SK-N-MC (cell line): ENCODE measurements around the gene ACE2.

Experiments used
- DNase-seq: peaks from one replicate; pipeline ENCODE4 v3.0.0-alpha.2; 2011; ENCODE audit warnings: low read depth, low spot score
- H3K27ac ChIP-seq: fragments of 200-600 bp; sonication (generic); 2 replicates; pipeline ENCODE4 v1.5.1; 2016; ENCODE audit warnings: mixed run types
- H3K36me3 ChIP-seq: fragments of 200-600 bp; sonication (generic); 2 replicates; pipeline ENCODE4 v1.6.1; 2017; ENCODE audit warnings: antibody characterized with exemption, low read length, mixed read lengths; ENCODE audit not compliant: insufficient read depth
- H3K4me3 ChIP-seq: fragments of 200-600 bp; sonication (generic); 2 replicates; pipeline ENCODE4 v1.5.1; 2016
- H3K9ac ChIP-seq: fragments of 200-600 bp; sonication (generic); 2 replicates; pipeline ENCODE4 v1.8.0; 2017; ENCODE audit warnings: mixed run types, mixed read lengths; ENCODE audit not compliant: insufficient read length
- H3K9me3 ChIP-seq: fragments of 200-600 bp; sonication (generic); 2 replicates; pipeline ENCODE4 v1.6.1; 2017; ENCODE audit warnings: low read depth, mild to moderate bottlenecking, antibody characterized with exemption, low read length, moderate library complexity, mixed read lengths
- EZH2 ChIP-seq: fragments of 200-600 bp; sonication (generic); IDR thresholded peaks from one replicate; pipeline ENCODE4 v1.6.1; 2017; ENCODE audit warnings: antibody characterized with exemption
- FOXP2 ChIP-seq: optimal IDR thresholded peaks from 2 replicates; pipeline ENCODE3; 2011; ENCODE audit warnings: mild to moderate bottlenecking, moderate library complexity; ENCODE audit not compliant: insufficient read depth; ENCODE audit errors: extremely low read length, control extremely low read depth
- POLR2AphosphoS5 ChIP-seq: IDR thresholded peaks from 2 replicates; pipeline ENCODE4 v1.6.1; 2012; ENCODE audit warnings: mild to moderate bottlenecking, low read depth, low read length, borderline replicate concordance

Gene ACE2

GRCh38 chrX:15511563-15511962 is 89.2 kb downstream of the ACE2 start:
- no peak for TF ChIP-seq POLR2AphosphoS5
- no peak for TF ChIP-seq FOXP2
- TF ChIP-seq EZH2, result no peak
- Histone ChIP-seq H3K9me3 (no peaks in the 10 kb centered on the region), H3K9ac (no peak overlapping the region), H3K4me3 (no peak overlapping the region), H3K27ac (no peak overlapping the region), H3K36me3 (no peaks in the 10 kb centered on the region)
- DNase-seq, result no peak
